GM23338 (cell line): ENCODE results near the gene UGT1A10. TPM values are rescaled to one million over a fixed set of nuclear protein-coding genes. Genes with fewer than 3 reads are reported as not detected.

Experiments used
- ATAC-seq: fragments of 200-7000 bp; cut with Tn5 transposase; 3 replicates; pipeline ENCODE4 v1.9.1; 2020
- DNase-seq: peaks from one replicate; pipeline ENCODE4 v3.0.0-alpha.2; 2015; ENCODE audit warnings: low spot score
- H2AFZ ChIP-seq: fragments of 200-600 bp; sonication (generic); 2 replicates; pipeline ENCODE4 v1.8.0; 2016; ENCODE audit warnings: antibody characterized with exemption, mild to moderate bottlenecking, moderate library complexity
- H3F3A ChIP-seq: fragments of 200-600 bp; sonication (generic); replicated peaks from 2 replicates; pipeline ENCODE4 v1.8.0; 2017; ENCODE audit warnings: antibody characterized with exemption, mixed run types, low read depth
- H3K27ac ChIP-seq: fragments of 200-600 bp; sonication (generic); 2 replicates; pipeline ENCODE4 v1.6.1; 2016; ENCODE audit warnings: low read depth
- H3K27me3 ChIP-seq: fragments of 200-600 bp; sonication (generic); 2 replicates; pipeline ENCODE4 v1.8.0; 2016; ENCODE audit warnings: mild to moderate bottlenecking, mixed run types, moderate library complexity; ENCODE audit not compliant: insufficient read depth
- H3K36me3 ChIP-seq: fragments of 200-600 bp; sonication (generic); 2 replicates; pipeline ENCODE4 v1.8.0; 2016; ENCODE audit warnings: mild to moderate bottlenecking; ENCODE audit not compliant: insufficient read depth
- H3K4me1 ChIP-seq: fragments of 200-600 bp; sonication (generic); 2 replicates; pipeline ENCODE4 v1.8.0; 2016; ENCODE audit warnings: mild to moderate bottlenecking, moderate library complexity; ENCODE audit not compliant: insufficient read depth
- H3K4me2 ChIP-seq: fragments of 200-600 bp; sonication (generic); 2 replicates; pipeline ENCODE4 v1.7.1; 2017; ENCODE audit warnings: mixed run types
- H3K4me3 ChIP-seq: fragments of 200-600 bp; sonication (generic); 2 replicates; pipeline ENCODE4 v1.6.1; 2016; ENCODE audit warnings: mixed run types
- H3K79me2 ChIP-seq: fragments of 200-600 bp; sonication (generic); replicated peaks from 2 replicates; pipeline ENCODE4 v1.8.0; 2017; ENCODE audit warnings: mild to moderate bottlenecking; ENCODE audit not compliant: insufficient read depth
- H3K9me2 ChIP-seq: fragments of 200-600 bp; sonication (generic); 2 replicates; pipeline ENCODE4 v1.8.0; 2017; ENCODE audit not compliant: insufficient read depth
- H4K20me1 ChIP-seq: fragments of 200-600 bp; sonication (generic); replicated peaks from 2 replicates; pipeline ENCODE4 v1.8.0; 2017; ENCODE audit warnings: mild to moderate bottlenecking; ENCODE audit not compliant: insufficient read depth
- H3K27ac Mint-ChIP-seq: 2 replicates; pipeline ENCODE4 v1.8.0; 2020; ENCODE audit warnings: inconsistent platforms, mild to moderate bottlenecking, moderate library complexity, mixed read lengths
- H3K27me3 Mint-ChIP-seq: 3 replicates; pipeline ENCODE4 v1.8.0; 2022; ENCODE audit warnings: low read depth, mild to moderate bottlenecking, moderate library complexity, mixed read lengths, inconsistent platforms; ENCODE audit not compliant: insufficient read depth, poor library complexity
- H3K36me3 Mint-ChIP-seq: 3 replicates; pipeline ENCODE4 v1.8.0; 2021; ENCODE audit warnings: low read depth, mild to moderate bottlenecking, inconsistent platforms, moderate library complexity, mixed read lengths
- H3K4me1 Mint-ChIP-seq: 3 replicates; pipeline ENCODE4 v1.8.0; 2020; ENCODE audit warnings: mild to moderate bottlenecking, inconsistent platforms, mixed read lengths
- H3K4me3 Mint-ChIP-seq: 3 replicates; pipeline ENCODE4 v1.8.0; 2021; ENCODE audit warnings: moderate library complexity, mild to moderate bottlenecking, inconsistent platforms, mixed read lengths
- H3K9me3 Mint-ChIP-seq: 3 replicates; pipeline ENCODE4 v1.8.0; 2020; ENCODE audit warnings: moderate library complexity, mild to moderate bottlenecking, inconsistent platforms, mixed read lengths
- CREB1 ChIP-seq: fragments of 250-450 bp; sonication (Bioruptor Pico); IDR thresholded peaks from 2 replicates; pipeline ENCODE4 v1.5.0; 2020; ENCODE audit warnings: low read depth, mild to moderate bottlenecking, moderate library complexity
- EZH2 ChIP-seq: fragments of 200-600 bp; sonication (generic); IDR thresholded peaks from one replicate; pipeline ENCODE4 v1.8.0; 2017; ENCODE audit warnings: antibody characterized with exemption, mild to moderate bottlenecking, low read depth; ENCODE audit not compliant: unreplicated experiment
- EZH2phosphoT487 ChIP-seq: fragments of 200-600 bp; sonication (generic); IDR thresholded peaks from one replicate; pipeline ENCODE4 v1.8.1; 2018; ENCODE audit warnings: antibody characterized with exemption; ENCODE audit not compliant: unreplicated experiment
- JUNB ChIP-seq: IDR thresholded peaks from one replicate; pipeline ENCODE4 v1.6.1; 2016; ENCODE audit warnings: antibody characterized with exemption; ENCODE audit not compliant: unreplicated experiment
- NANOG ChIP-seq: IDR thresholded peaks from 2 replicates; pipeline ENCODE4 v1.6.1; 2016; ENCODE audit warnings: antibody characterized with exemption, borderline replicate concordance
- POLR2AphosphoS5 ChIP-seq: IDR thresholded peaks from 2 replicates; pipeline ENCODE4 v1.6.1; 2016; ENCODE audit warnings: antibody characterized with exemption, low read depth
- STAT1 ChIP-seq: IDR thresholded peaks from one replicate; pipeline ENCODE4 v1.6.1; 2016; ENCODE audit warnings: antibody characterized with exemption; ENCODE audit not compliant: unreplicated experiment
- ZNF114 ChIP-seq: fragments of 250-450 bp; sonication (Bioruptor Pico); IDR thresholded peaks from 2 replicates; pipeline ENCODE4 v1.5.0; 2020; ENCODE audit warnings: mild to moderate bottlenecking, moderate library complexity
- ZNF331 ChIP-seq: fragments of 250-450 bp; sonication (Bioruptor Pico); IDR thresholded peaks from 2 replicates; pipeline ENCODE4 v1.5.0; 2020; ENCODE audit warnings: low read depth, mild to moderate bottlenecking, moderate library complexity
- polyA plus RNA-seq: library from polyadenylated mRNA; unstranded; fragments of >200 nt; fragmentation: Nextera tagmentation; extraction: Ambion mirVana; gene quantifications from 2 replicates; pipeline ENCODE4 v1.2.1, GENCODE V29; 2016
- total RNA-seq: library from RNA; depleted of rRNA; stranded (reverse); fragments of >200 nt; shearing (Covaris generic); gene quantifications from 2 replicates; pipeline ENCODE4 v1.2.3, GENCODE V29; 2014
- TF ChIP-seq, protein P1 (sequence below): IDR thresholded peaks from 2 replicates; pipeline ENCODE4 v1.6.1; 2016; ENCODE audit warnings: antibody characterized with exemption
- TF ChIP-seq, protein P2 (sequence below), 2 experiments: fragments of 200-600 bp in 1 of 2; sonication (generic) in 1 of 2; conservative IDR thresholded peaks; 2 replicates each; pipeline versions ENCODE4 v1.5.1 to v1.6.1; 2016 to 2017; ENCODE audit warnings: antibody characterized with exemption in 2 of 2, low read depth in 2 of 2, mild to moderate bottlenecking in 2 of 2, moderate library complexity in 1 of 2
- TF ChIP-seq, protein P3 (sequence below): IDR thresholded peaks from one replicate; pipeline ENCODE4 v1.6.1; 2018; ENCODE audit warnings: antibody characterized with exemption; ENCODE audit not compliant: unreplicated experiment
- TF ChIP-seq, protein P4 (sequence below): fragments of 250-450 bp; sonication (Bioruptor Pico); IDR thresholded peaks from 2 replicates; pipeline ENCODE4 v1.5.0; 2020; ENCODE audit warnings: mild to moderate bottlenecking, moderate library complexity

Gene UGT1A10
- total and polyA plus RNA-seq, 2 experiments from 2014 or later = not detected

DNA sequence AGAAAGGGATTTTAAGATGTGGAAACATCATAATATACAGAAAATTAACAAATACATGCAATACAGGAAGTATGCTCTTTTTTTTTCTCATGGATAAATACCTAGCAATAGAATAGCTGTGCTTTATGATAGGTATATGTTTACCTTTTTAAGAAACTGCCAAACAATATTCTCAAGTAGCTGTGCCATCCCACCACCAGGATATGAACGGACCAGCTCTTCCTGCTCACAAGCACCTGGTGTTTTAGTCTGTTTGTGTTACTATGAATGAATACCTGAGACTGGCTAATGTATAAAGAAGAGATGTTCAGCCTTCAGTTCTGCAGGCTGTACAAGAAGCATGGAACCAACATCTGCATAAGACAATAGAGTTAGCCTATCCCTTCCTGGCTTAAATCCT lies 38.7 kb upstream of the UGT1A10 start:
- Histone ChIP-seq H3K36me3 (no peaks in the 10 kb centered on the region), H3K79me2 (no peaks in the 10 kb centered on the region), H3K27ac (no peak overlapping the region), H2AFZ (no peak overlapping the region), H3K4me2 (no peak overlapping the region), H3K4me1 (no peaks in the 10 kb centered on the region), H3K27me3 (no peaks in the 10 kb centered on the region), H3K4me3 (no peak overlapping the region), H3F3A (no peaks in the 10 kb centered on the region), H3K9me2 (no peaks in the 10 kb centered on the region; the same call in none of the 2 replicates), H4K20me1 (no peaks in the 10 kb centered on the region)
- no peak overlapping the region for H3K27ac Mint-ChIP-seq
- TF ChIP-seq ZNF331 (no peak), CREB1 (CRISPR knock-in tag) (no peak), EZH2 (no peak), STAT1 (no peak), NANOG (no peak), EZH2phosphoT487 (no peak), ZNF114 (CRISPR knock-in tag) (no peak), POLR2AphosphoS5 (no peak), JUNB (no peak)
- TF ChIP-seq, protein P1, sequence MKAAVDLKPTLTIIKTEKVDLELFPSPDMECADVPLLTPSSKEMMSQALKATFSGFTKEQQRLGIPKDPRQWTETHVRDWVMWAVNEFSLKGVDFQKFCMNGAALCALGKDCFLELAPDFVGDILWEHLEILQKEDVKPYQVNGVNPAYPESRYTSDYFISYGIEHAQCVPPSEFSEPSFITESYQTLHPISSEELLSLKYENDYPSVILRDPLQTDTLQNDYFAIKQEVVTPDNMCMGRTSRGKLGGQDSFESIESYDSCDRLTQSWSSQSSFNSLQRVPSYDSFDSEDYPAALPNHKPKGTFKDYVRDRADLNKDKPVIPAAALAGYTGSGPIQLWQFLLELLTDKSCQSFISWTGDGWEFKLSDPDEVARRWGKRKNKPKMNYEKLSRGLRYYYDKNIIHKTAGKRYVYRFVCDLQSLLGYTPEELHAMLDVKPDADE = no peak
- TF ChIP-seq, protein P2, sequence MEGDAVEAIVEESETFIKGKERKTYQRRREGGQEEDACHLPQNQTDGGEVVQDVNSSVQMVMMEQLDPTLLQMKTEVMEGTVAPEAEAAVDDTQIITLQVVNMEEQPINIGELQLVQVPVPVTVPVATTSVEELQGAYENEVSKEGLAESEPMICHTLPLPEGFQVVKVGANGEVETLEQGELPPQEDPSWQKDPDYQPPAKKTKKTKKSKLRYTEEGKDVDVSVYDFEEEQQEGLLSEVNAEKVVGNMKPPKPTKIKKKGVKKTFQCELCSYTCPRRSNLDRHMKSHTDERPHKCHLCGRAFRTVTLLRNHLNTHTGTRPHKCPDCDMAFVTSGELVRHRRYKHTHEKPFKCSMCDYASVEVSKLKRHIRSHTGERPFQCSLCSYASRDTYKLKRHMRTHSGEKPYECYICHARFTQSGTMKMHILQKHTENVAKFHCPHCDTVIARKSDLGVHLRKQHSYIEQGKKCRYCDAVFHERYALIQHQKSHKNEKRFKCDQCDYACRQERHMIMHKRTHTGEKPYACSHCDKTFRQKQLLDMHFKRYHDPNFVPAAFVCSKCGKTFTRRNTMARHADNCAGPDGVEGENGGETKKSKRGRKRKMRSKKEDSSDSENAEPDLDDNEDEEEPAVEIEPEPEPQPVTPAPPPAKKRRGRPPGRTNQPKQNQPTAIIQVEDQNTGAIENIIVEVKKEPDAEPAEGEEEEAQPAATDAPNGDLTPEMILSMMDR (conservative IDR thresholded peaks at IDR 0.05; ENCODE audit: low read depth in 2 of 2) = no peak
- TF ChIP-seq, protein P3, sequence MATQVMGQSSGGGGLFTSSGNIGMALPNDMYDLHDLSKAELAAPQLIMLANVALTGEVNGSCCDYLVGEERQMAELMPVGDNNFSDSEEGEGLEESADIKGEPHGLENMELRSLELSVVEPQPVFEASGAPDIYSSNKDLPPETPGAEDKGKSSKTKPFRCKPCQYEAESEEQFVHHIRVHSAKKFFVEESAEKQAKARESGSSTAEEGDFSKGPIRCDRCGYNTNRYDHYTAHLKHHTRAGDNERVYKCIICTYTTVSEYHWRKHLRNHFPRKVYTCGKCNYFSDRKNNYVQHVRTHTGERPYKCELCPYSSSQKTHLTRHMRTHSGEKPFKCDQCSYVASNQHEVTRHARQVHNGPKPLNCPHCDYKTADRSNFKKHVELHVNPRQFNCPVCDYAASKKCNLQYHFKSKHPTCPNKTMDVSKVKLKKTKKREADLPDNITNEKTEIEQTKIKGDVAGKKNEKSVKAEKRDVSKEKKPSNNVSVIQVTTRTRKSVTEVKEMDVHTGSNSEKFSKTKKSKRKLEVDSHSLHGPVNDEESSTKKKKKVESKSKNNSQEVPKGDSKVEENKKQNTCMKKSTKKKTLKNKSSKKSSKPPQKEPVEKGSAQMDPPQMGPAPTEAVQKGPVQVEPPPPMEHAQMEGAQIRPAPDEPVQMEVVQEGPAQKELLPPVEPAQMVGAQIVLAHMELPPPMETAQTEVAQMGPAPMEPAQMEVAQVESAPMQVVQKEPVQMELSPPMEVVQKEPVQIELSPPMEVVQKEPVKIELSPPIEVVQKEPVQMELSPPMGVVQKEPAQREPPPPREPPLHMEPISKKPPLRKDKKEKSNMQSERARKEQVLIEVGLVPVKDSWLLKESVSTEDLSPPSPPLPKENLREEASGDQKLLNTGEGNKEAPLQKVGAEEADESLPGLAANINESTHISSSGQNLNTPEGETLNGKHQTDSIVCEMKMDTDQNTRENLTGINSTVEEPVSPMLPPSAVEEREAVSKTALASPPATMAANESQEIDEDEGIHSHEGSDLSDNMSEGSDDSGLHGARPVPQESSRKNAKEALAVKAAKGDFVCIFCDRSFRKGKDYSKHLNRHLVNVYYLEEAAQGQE = no peak
- TF ChIP-seq, protein P4, sequence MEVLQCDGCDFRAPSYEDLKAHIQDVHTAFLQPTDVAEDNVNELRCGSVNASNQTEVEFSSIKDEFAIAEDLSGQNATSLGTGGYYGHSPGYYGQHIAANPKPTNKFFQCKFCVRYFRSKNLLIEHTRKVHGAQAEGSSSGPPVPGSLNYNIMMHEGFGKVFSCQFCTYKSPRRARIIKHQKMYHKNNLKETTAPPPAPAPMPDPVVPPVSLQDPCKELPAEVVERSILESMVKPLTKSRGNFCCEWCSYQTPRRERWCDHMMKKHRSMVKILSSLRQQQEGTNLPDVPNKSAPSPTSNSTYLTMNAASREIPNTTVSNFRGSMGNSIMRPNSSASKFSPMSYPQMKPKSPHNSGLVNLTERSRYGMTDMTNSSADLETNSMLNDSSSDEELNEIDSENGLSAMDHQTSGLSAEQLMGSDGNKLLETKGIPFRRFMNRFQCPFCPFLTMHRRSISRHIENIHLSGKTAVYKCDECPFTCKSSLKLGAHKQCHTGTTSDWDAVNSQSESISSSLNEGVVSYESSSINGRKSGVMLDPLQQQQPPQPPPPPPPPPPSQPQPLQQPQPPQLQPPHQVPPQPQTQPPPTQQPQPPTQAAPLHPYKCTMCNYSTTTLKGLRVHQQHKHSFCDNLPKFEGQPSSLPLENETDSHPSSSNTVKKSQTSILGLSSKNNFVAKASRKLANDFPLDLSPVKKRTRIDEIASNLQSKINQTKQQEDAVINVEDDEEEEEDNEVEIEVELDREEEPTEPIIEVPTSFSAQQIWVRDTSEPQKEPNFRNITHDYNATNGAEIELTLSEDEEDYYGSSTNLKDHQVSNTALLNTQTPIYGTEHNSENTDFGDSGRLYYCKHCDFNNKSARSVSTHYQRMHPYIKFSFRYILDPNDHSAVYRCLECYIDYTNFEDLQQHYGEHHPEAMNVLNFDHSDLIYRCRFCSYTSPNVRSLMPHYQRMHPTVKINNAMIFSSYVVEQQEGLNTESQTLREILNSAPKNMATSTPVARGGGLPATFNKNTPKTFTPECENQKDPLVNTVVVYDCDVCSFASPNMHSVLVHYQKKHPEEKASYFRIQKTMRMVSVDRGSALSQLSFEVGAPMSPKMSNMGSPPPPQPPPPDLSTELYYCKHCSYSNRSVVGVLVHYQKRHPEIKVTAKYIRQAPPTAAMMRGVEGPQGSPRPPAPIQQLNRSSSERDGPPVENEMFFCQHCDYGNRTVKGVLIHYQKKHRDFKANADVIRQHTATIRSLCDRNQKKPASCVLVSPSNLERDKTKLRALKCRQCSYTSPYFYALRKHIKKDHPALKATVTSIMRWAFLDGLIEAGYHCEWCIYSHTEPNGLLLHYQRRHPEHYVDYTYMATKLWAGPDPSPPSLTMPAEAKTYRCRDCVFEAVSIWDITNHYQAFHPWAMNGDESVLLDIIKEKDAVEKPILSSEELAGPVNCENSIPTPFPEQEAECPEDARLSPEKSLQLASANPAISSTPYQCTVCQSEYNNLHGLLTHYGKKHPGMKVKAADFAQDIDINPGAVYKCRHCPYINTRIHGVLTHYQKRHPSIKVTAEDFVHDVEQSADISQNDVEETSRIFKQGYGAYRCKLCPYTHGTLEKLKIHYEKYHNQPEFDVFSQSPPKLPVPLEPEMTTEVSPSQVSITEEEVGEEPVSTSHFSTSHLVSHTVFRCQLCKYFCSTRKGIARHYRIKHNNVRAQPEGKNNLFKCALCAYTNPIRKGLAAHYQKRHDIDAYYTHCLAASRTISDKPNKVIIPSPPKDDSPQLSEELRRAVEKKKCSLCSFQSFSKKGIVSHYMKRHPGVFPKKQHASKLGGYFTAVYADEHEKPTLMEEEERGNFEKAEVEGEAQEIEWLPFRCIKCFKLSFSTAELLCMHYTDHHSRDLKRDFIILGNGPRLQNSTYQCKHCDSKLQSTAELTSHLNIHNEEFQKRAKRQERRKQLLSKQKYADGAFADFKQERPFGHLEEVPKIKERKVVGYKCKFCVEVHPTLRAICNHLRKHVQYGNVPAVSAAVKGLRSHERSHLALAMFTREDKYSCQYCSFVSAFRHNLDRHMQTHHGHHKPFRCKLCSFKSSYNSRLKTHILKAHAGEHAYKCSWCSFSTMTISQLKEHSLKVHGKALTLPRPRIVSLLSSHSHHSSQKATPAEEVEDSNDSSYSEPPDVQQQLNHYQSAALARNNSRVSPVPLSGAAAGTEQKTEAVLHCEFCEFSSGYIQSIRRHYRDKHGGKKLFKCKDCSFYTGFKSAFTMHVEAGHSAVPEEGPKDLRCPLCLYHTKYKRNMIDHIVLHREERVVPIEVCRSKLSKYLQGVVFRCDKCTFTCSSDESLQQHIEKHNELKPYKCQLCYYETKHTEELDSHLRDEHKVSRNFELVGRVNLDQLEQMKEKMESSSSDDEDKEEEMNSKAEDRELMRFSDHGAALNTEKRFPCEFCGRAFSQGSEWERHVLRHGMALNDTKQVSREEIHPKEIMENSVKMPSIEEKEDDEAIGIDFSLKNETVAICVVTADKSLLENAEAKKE (CRISPR knock-in tag) = no peak
- H3K9me3 Mint-ChIP-seq = peaks cover 12% of the 10 kb centered on the region
- H3K4me3 Mint-ChIP-seq = no peak overlapping the region
- H3K4me1 Mint-ChIP-seq = no peaks in the 10 kb centered on the region
- ATAC-seq (no peak), DNase-seq (no peak)
- H3K27me3 Mint-ChIP-seq = no peaks in the 10 kb centered on the region
- H3K36me3 Mint-ChIP-seq = no peaks in the 10 kb centered on the region
